HepG2 (cell line): Measurements from ENCODE around the gene SMAP2. TPM values are rescaled to one million over a fixed set of nuclear protein-coding genes. Genes with fewer than 3 reads are reported as not detected.

Experiments used
- ATAC-seq: fragments of 200-7000 bp; cut with Tn5 transposase; 3 replicates; pipeline ENCODE4 v1.9.1; 2020; ENCODE audit warnings: mild to moderate bottlenecking, moderate library complexity
- BruUV-seq: library from RNA; stranded (reverse); fragments of 400-500 nt; replicated peaks from 2 replicates; lab custom pipeline; 2021; lab: Mats Ljungman, UMichigan
- CTCF ChIA-PET: fragments of 300-600 bp; formaldehyde crosslinking; extraction: SDS; loops from one replicate; lab custom pipeline; 2021; ENCODE audit warnings: low total read pairs, inconsistent platforms, low intra/inter-chr PET ratio; lab: Yijun Ruan, JAX
- POLR2A ChIA-PET: fragments of 350-600 bp; sonication (Branson Sonifier 250); formaldehyde crosslinking; loops from one replicate; lab custom pipeline; 2020; ENCODE audit warnings: antibody characterized with exemption, inconsistent platforms; lab: Yijun Ruan, JAX
- DNase-seq: peaks from one replicate; pipeline ENCODE4 v3.0.0-alpha.2; 2015; ENCODE audit warnings: low spot score
- FAIRE-seq: peaks from 3 replicates; lab custom pipeline; 2011; peaks lifted over from hg19 to GRCh38; lab: Jason Lieb, UNC
- H2AFZ ChIP-seq: one replicate; pipeline ENCODE4 v1.6.1; 2011; ENCODE audit warnings: low read length, inconsistent platforms
- H3K27ac ChIP-seq: fragments of 300-600 bp; 3 replicates; pipeline ENCODE4 v1.8.0; 2011; ENCODE audit warnings: mixed run types, mild to moderate bottlenecking, mixed read lengths, low read length, inconsistent platforms; ENCODE audit not compliant: insufficient read depth; ENCODE audit errors: extremely low read length
- H3K27me3 ChIP-seq, 2 experiments: fragments of 200-600 bp in 1 of 2; 2 replicates in 1 of 2; 3 replicates in 1 of 2; pipeline versions ENCODE4 v1.6.0 to v1.8.0; 2011; ENCODE audit warnings: low read length in 2 of 2, mild to moderate bottlenecking in 2 of 2, moderate library complexity in 2 of 2, inconsistent platforms in 1 of 2; ENCODE audit not compliant: insufficient read depth in 2 of 2, control insufficient read depth in 1 of 2
- H3K36me3 ChIP-seq, 2 experiments: fragments of 200-600 bp in 1 of 2; replicated peaks in 1 of 2; 2 replicates in 1 of 2; 3 replicates in 1 of 2; pipeline versions ENCODE4 v1.5.1 to v1.8.0; 2011; ENCODE audit warnings: low read length in 2 of 2, inconsistent platforms in 1 of 2; ENCODE audit not compliant: insufficient read depth in 2 of 2, control insufficient read depth in 1 of 2
- H3K4me1 ChIP-seq: 2 replicates; pipeline ENCODE4 v1.5.1; 2012; ENCODE audit warnings: low read length, inconsistent platforms; ENCODE audit not compliant: insufficient read depth
- H3K4me2 ChIP-seq: 2 replicates; pipeline ENCODE4 v1.6.0; 2011; ENCODE audit warnings: low read depth, low read length, inconsistent platforms
- H3K4me3 ChIP-seq, 3 experiments: fragments of 200-600 bp in 1 of 3; sonication (generic), shearing (Covaris generic) in 1 of 3; replicated peaks in 1 of 3; 2 replicates each; pipeline ENCODE4 v1.5.1; 2011 to 2016; ENCODE audit warnings: low read length in 3 of 3, inconsistent platforms in 2 of 3, low read depth in 2 of 3, mild to moderate bottlenecking in 2 of 3, control low read depth in 1 of 3, mixed read lengths in 1 of 3; ENCODE audit not compliant: insufficient read depth in 1 of 3
- H3K79me2 ChIP-seq: one replicate; pipeline ENCODE4 v1.6.1; 2011; ENCODE audit warnings: low read length, inconsistent platforms; ENCODE audit not compliant: insufficient read depth
- H3K9ac ChIP-seq: 2 replicates; pipeline ENCODE4 v1.6.0; 2011; ENCODE audit warnings: mild to moderate bottlenecking, low read depth, low read length, inconsistent platforms; ENCODE audit not compliant: insufficient read depth
- H3K9me3 ChIP-seq: 2 replicates; pipeline ENCODE4 v1.5.1; 2012; ENCODE audit warnings: mild to moderate bottlenecking, low read length
- H4K20me1 ChIP-seq: 2 replicates; pipeline ENCODE4 v1.6.0; 2011; ENCODE audit warnings: inconsistent platforms, mild to moderate bottlenecking, low read length, moderate library complexity; ENCODE audit not compliant: insufficient read depth
- MIER2 ChIP-seq: IDR thresholded peaks from 2 replicates; pipeline ENCODE4 v1.6.1; 2016; ENCODE audit warnings: missing biosample characterization, missing genetic modification reagents
- PITX1 ChIP-seq: sonication (generic); formaldehyde crosslinking; IDR thresholded peaks from 2 replicates; pipeline ENCODE4 v1.5.1; 2020; ENCODE audit warnings: mild to moderate bottlenecking, missing genetic modification reagents
- PLSCR1 ChIP-seq: sonication (generic); formaldehyde crosslinking; IDR thresholded peaks from 2 replicates; pipeline ENCODE4 v1.5.0; 2020; ENCODE audit warnings: missing genetic modification reagents, mild to moderate bottlenecking, borderline replicate concordance
- SMARCC2 ChIP-seq: fragments of 450-650 bp; IDR thresholded peaks from 2 replicates; pipeline ENCODE4 v1.6.1; 2017; ENCODE audit warnings: antibody characterized with exemption, mild to moderate bottlenecking
- ZC3H4 ChIP-seq: sonication (generic); formaldehyde crosslinking; IDR thresholded peaks from 2 replicates; pipeline ENCODE4 v1.4.0; 2020; ENCODE audit warnings: missing genetic modification reagents, borderline replicate concordance
- ZNF567 ChIP-seq: sonication (generic); formaldehyde crosslinking; IDR thresholded peaks from 2 replicates; pipeline ENCODE4 v1.8.1; 2023; ENCODE audit warnings: mild to moderate bottlenecking, missing genetic modification reagents, borderline replicate concordance
- ZNF574 ChIP-seq: sonication (generic); formaldehyde crosslinking; IDR thresholded peaks from 2 replicates; pipeline ENCODE4 v1.4.0; 2020; ENCODE audit warnings: missing genetic modification reagents
- ZNF777 ChIP-seq: sonication (generic); formaldehyde crosslinking; IDR thresholded peaks from 2 replicates; pipeline ENCODE4 v1.4.0; 2020; ENCODE audit warnings: missing genetic modification reagents
- ZNF790 ChIP-seq: sonication (generic); formaldehyde crosslinking; IDR thresholded peaks from 2 replicates; pipeline ENCODE4 v1.8.0; 2022; ENCODE audit warnings: missing genetic modification reagents, mild to moderate bottlenecking, borderline replicate concordance
- WGBS: methylation state at CpG from one replicate; pipeline ENCODE4 v1.1.6; 2017; ENCODE audit warnings: low lambda C conversion rate; 5-methylcytosine and 5-hydroxymethylcytosine counted together
- in situ Hi-C: cut with HindIII; loops from 2 replicates; pipeline ENCODE4 v1.10.0; 2017; ENCODE audit warnings: low pct_unique_long_range_greater_than_20kb; ENCODE audit not compliant: extremely low pct_ligation_motif_present
- intact Hi-C: fragments of 100-400 bp; cut with micrococcal nuclease; formaldehyde crosslinking; loops from one replicate; pipeline ENCODE4 v1.10.0; 2022; ENCODE audit not compliant: unreplicated experiment
- polyA plus RNA-seq, 8 experiments: library from polyadenylated mRNA; depleted of rRNA in 3 of 8; stranded (reverse) in 7 of 8; unstranded in 1 of 8; fragments of >200 nt; fragmentation: Illumina TruSeq in 4 of 8; extraction: Trizol in 4 of 8; gene quantifications; 2 replicates each; pipeline versions ENCODE4 v1.2.1 to v1.2.3, GENCODE V29; 2011 to 2016; ENCODE audit warnings: low read depth in 4 of 8, missing spikeins in 1 of 8, mixed read lengths in 1 of 8; ENCODE audit not compliant: insufficient read depth in 1 of 8
- total RNA-seq, 5 experiments: library from RNA; depleted of rRNA; stranded (reverse); fragments of >200 nt; fragmentation: Illumina TruSeq; extraction: Trizol; gene quantifications; 2 replicates each; pipeline ENCODE4 v1.2.3, GENCODE V29; 2016; ENCODE audit warnings: low read depth in 1 of 5
- TF ChIP-seq, protein P1 (sequence below): sonication (generic); formaldehyde crosslinking; IDR thresholded peaks from 2 replicates; pipeline ENCODE4 v1.4.0; 2020; ENCODE audit warnings: missing genetic modification reagents, mild to moderate bottlenecking, borderline replicate concordance

The SMAP2 gene
- total and polyA plus RNA-seq, 2 of the 13 experiments (the other 11 are each of a cell fraction or from before 2014, with no cell fraction given), result 19.0 to 22.3 TPM

GRCh38 chr1:40390857-40391256, 17.3 kb downstream of the SMAP2 start (continued):
- TF ChIP-seq ZNF574 (no peak), ZNF790 (no peak), PLSCR1 (CRISPR knock-in tag) (no peak)

DNA sequence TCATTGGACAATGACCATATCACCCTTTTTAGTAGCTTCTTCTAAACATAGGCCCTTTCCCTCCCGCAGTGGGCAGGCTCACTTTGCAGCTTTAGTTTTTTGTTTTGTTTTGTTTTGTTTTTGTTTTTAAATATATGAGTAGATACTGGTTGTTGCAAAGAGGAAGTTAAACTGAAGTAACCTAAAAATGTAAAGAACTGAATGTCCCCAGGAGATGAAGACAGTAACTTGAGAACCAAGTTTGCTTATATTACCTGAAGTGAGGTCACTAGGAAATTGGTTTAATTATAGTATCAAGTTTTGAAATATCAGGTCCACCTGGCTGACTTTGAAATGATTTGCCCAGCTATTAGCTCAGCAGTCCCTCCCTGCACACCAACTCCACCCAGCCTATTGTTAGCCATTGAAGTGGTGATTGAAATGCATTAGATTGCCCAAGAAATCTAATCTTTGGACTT, 18.2 kb downstream of the SMAP2 start:
- ChIA-PET POLR2A (interaction anchor here (5.7 kb wide), 1 partner anchor 18 kb away, joined by 56 read pairs; the partner anchor contains the start of gene SMAP2), CTCF (no interaction called here)
- H3K36me3 ChIP-seq, result no peaks in the 10 kb centered on the region
- no peak overlapping the region for H3K9ac ChIP-seq
- H3K4me2 ChIP-seq, result no peak overlapping the region
- intact Hi-C loops, result no loop called here
- in situ Hi-C loops, result no loop called here
- H4K20me1 ChIP-seq, result no peaks in the 10 kb centered on the region
- peaks cover 85% of the 10 kb centered on the region for H3K4me1 ChIP-seq
- H3K27ac ChIP-seq, result no peak overlapping the region
- no peak for ATAC-seq
- DNase-seq, result no peak
- no peak for FAIRE-seq
- no peak overlapping the region for H3K4me3 ChIP-seq
- H3K27me3 ChIP-seq, result no peaks in the 10 kb centered on the region
- no peaks in the 10 kb centered on the region for H3K9me3 ChIP-seq
- no TSS peak for BruUV-seq
- H3K79me2 ChIP-seq, result peaks cover 61% of the 10 kb centered on the region
- no peak overlapping the region for H2AFZ ChIP-seq
- TF ChIP-seq PITX1 (CRISPR knock-in tag), result no peak
- TF ChIP-seq MIER2 (CRISPR knock-in tag), result no peak
- TF ChIP-seq SMARCC2, result no peak
- TF ChIP-seq ZC3H4 (CRISPR knock-in tag), result no peak
- no peak for TF ChIP-seq ZNF777 (CRISPR knock-in tag)
- TF ChIP-seq, protein P1, sequence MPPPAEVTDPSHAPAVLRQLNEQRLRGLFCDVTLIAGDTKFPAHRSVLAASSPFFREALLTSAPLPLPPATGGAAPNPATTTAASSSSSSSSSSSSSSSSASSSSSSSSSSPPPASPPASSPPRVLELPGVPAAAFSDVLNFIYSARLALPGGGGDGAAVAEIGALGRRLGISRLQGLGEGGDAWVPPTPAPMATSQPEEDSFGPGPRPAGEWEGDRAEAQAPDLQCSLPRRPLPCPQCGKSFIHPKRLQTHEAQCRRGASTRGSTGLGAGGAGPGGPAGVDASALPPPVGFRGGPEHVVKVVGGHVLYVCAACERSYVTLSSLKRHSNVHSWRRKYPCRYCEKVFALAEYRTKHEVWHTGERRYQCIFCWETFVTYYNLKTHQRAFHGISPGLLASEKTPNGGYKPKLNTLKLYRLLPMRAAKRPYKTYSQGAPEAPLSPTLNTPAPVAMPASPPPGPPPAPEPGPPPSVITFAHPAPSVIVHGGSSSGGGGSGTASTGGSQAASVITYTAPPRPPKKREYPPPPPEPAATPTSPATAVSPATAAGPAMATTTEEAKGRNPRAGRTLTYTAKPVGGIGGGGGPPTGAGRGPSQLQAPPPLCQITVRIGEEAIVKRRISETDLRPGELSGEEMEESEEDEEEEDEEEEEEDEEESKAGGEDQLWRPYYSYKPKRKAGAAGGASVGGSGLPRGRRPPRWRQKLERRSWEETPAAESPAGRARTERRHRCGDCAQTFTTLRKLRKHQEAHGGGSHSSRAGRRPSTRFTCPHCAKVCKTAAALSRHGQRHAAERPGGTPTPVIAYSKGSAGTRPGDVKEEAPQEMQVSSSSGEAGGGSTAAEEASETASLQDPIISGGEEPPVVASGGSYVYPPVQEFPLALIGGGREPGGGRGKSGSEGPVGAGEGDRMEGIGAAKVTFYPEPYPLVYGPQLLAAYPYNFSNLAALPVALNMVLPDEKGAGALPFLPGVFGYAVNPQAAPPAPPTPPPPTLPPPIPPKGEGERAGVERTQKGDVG (CRISPR knock-in tag), result no peak
- TF ChIP-seq ZNF567 (CRISPR knock-in tag), result no peak
- 96% methylated on average over 1 of the region's 1 CpG for WGBS
